ENCODE data around the gene JARID2. TPM values are rescaled to one million over a fixed set of nuclear protein-coding genes. Genes with fewer than 3 reads are reported as not detected.

Gene JARID2
- total RNA-seq, 2 experiments from 2014 or later: 19.0 to 19.5 TPM

- ChIA-PET CTCF (ENCODE audit: unreplicated experiment) (no interaction called here), POLR2A (interaction anchor here (0.7 to 1.8 kb wide), 5 partner anchors 14 to 112 kb away, joined by 3 to 4 read pairs (median 4); no protein-coding TSS in a partner anchor)
- Histone ChIP-seq H3K9me3 (ENCODE audit: low read length) (no peaks in the 10 kb centered on the region), H3K27ac (ENCODE audit: low read depth, low read length, poor library complexity, severe bottlenecking) (no peak overlapping the region), H3K4me2 (ENCODE audit: low read length) (no peak overlapping the region), H3K4me1 (ENCODE audit: insufficient read depth, low read length, poor library complexity, severe bottlenecking) (peaks cover 12% of the 10 kb centered on the region), H4K20me1 (ENCODE audit: insufficient read depth, low read length) (peaks cover 12% of the 10 kb centered on the region; the same call in 1 of the 2 replicates), H3K36me3 (ENCODE audit: insufficient read depth, low read length) (no peaks in the 10 kb centered on the region), H3K79me2 (ENCODE audit: insufficient read depth, low read depth, low read length) (peaks cover 20% of the 10 kb centered on the region; the same call in 1 of the 2 replicates), H3K9me2 (ENCODE audit: insufficient read depth, low read length) (no peaks in the 10 kb centered on the region), H2AFZ (ENCODE audit: low read length) (no peak overlapping the region), H3K4me3 (ENCODE audit: low read depth, low read length, poor library complexity, severe bottlenecking) (no peak overlapping the region)
- intact Hi-C loops (cut with micrococcal nuclease; ENCODE audit: unreplicated experiment): no loop called here
- no peak for DNase-seq (ENCODE audit: low spot score)
- no peak for TF ChIP-seq CTCF (conservative IDR thresholded peaks at IDR 0.05; ENCODE audit: low read length)
- TF ChIP-seq EZH2phosphoT487 (IDR thresholded peaks at IDR 0.05; ENCODE audit: borderline replicate concordance, low read depth, low read length): no peak
- BruUV-seq (replicated peaks): no TSS peak
Measured at GRCh38 chr6:15346315-15346714, 100.4 kb downstream of the JARID2 start.

- CTCF ChIA-PET (ENCODE audit: unreplicated experiment): no interaction called here
Measured at GRCh38 chr6:15348528-15348927, 102.7 kb downstream of the JARID2 start.

More at GRCh38 chr6:15348528-15348927, 102.7 kb downstream of the JARID2 start:
- Histone ChIP-seq H4K20me1 (ENCODE audit: insufficient read depth, low read length) (peaks cover 12% of the 10 kb centered on the region; the same call in 1 of the 2 replicates), H3K4me1 (ENCODE audit: insufficient read depth, low read length, poor library complexity, severe bottlenecking) (peaks cover 8% of the 10 kb centered on the region), H3K9me2 (ENCODE audit: insufficient read depth, low read length) (no peaks in the 10 kb centered on the region), H3K4me3 (ENCODE audit: low read depth, low read length, poor library complexity, severe bottlenecking) (no peak overlapping the region), H2AFZ (ENCODE audit: low read length) (no peak overlapping the region), H3K36me3 (ENCODE audit: insufficient read depth, low read length) (no peaks in the 10 kb centered on the region), H3K9me3 (ENCODE audit: low read length) (no peaks in the 10 kb centered on the region), H3K79me2 (ENCODE audit: insufficient read depth, low read depth, low read length) (peaks cover 11% of the 10 kb centered on the region; the same call in 1 of the 2 replicates), H3K27ac (ENCODE audit: low read depth, low read length, poor library complexity, severe bottlenecking) (no peak overlapping the region), H3K4me2 (ENCODE audit: low read length) (no peak overlapping the region)
- BruUV-seq (replicated peaks): no TSS peak
- no peak for TF ChIP-seq CTCF (conservative IDR thresholded peaks at IDR 0.05; ENCODE audit: low read length)
- no peak for TF ChIP-seq EZH2phosphoT487 (IDR thresholded peaks at IDR 0.05; ENCODE audit: borderline replicate concordance, low read depth, low read length)
- intact Hi-C loops (cut with micrococcal nuclease; ENCODE audit: unreplicated experiment): no loop called here
- DNase-seq (ENCODE audit: low spot score): no peak
- POLR2A ChIA-PET: interaction anchor here (0.5 to 1.7 kb wide), 4 partner anchors 11 to 261 kb away, joined by 3 to 5 read pairs (median 3); no protein-coding TSS in a partner anchor
